Tibial artery (tissue), 4 donors: ENCODE results near the gene KIAA0586.

ENCODE experiments used
- DNase-seq, 2 donors: peaks; one replicate each; pipeline ENCODE4 v3.0.0-alpha.2; 2019
- H3K27ac ChIP-seq, 2 donors: fragments of 200-600 bp; sonication (generic) in 1 of 2; 1 replicate in 1 of 2; 2 replicates in 1 of 2; pipeline ENCODE4 v1.5.1; 2018 to 2019; ENCODE audit warnings: mild to moderate bottlenecking in 1 of 2
- H3K27me3 ChIP-seq, 2 donors: fragments of 200-600 bp; sonication (generic) in 1 of 2; one replicate each; pipeline versions ENCODE4 v1.5.1 to v1.6.0; 2016 to 2019
- H3K36me3 ChIP-seq, 3 donors: fragments of 200-600 bp; sonication (generic) in 2 of 3; one replicate each; pipeline ENCODE4 v1.5.1; 2016 to 2019; ENCODE audit warnings: mild to moderate bottlenecking in 2 of 3
- H3K4me1 ChIP-seq, 4 donors: fragments of 200-600 bp; sonication (generic) in 2 of 4; 1 replicate in 3 of 4; 2 replicates in 1 of 4; pipeline ENCODE4 v1.5.1; 2016 to 2019
- H3K4me3 ChIP-seq, 2 donors: fragments of 200-600 bp; sonication (generic) in 1 of 2; 1 replicate in 1 of 2; 2 replicates in 1 of 2; pipeline ENCODE4 v1.5.1; 2018 to 2019; ENCODE audit warnings: mild to moderate bottlenecking in 2 of 2
- H3K9me3 ChIP-seq, 3 donors: fragments of 200-600 bp; sonication (generic) in 1 of 3; one replicate each; pipeline ENCODE4 v1.5.1; 2016 to 2019
- CTCF ChIP-seq, 2 experiments: fragments of 200-600 bp in 1 of 2; fragments of 450-650 bp in 1 of 2; IDR thresholded peaks; one replicate each; pipeline ENCODE4 v1.5.1; 2017 to 2019; ENCODE audit warnings: antibody characterized with exemption in 2 of 2, mild to moderate bottlenecking in 1 of 2, moderate library complexity in 1 of 2
- intact Hi-C: fragments of 100-400 bp; cut with DNase I; formaldehyde crosslinking; loops from one replicate; pipeline ENCODE4 v1.15.0; 2023; ENCODE audit warnings: low total_unique reads

Gene KIAA0586

GRCh38 chr14:58547649-58548048, 120.1 kb downstream of the KIAA0586 start:
- Histone ChIP-seq H3K27me3 (no peaks in the 10 kb centered on the region), H3K9me3 (no peaks in the 10 kb centered on the region), H3K27ac (no peak overlapping the region), H3K36me3 (peaks cover 0 to 7% (median 0%) of the 10 kb centered on the region in 3 donors), H3K4me3 (no peak overlapping the region), H3K4me1 (no peaks in the 10 kb centered on the region)
- no peak for DNase-seq
- TF ChIP-seq CTCF (IDR thresholded peaks at IDR 0.05): no peak
- intact Hi-C loops: no loop called here

DNA sequence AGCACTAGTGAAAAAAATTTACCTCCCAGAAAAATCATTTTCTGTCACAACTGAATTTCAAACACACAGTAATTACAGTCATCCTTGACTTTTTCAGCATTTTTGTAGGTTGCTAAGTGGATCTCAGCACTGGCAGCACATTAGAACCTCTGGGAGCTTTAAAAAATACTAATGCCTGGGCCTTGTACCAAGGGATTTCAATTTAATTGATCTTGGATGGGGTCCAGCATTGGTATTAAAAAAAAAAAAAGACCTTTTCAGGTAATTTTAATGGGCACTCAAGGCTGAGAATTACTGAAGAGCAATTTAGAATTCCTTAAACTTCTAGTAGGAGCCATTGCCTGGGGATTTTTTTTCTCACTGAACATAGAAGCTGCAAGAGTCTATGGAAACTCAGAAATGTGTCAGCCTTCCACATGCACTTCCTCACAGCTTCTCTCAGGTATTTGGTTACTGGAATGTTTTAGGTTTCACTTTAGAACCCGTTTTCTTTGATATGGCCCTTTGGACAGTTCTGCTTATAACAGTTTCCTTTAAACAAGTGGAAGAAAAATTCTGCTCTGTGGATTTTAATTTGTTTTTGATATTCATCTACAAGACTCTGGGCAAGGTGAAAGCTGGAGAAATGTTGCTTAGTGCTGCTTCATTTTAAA, 121.7 kb downstream of the KIAA0586 start:
- Histone ChIP-seq H3K27ac (no peak overlapping the region), H3K36me3 (no peaks in the 10 kb centered on the region), H3K9me3 (no peaks in the 10 kb centered on the region), H3K27me3 (no peaks in the 10 kb centered on the region), H3K4me3 (no peak overlapping the region), H3K4me1 (no peaks in the 10 kb centered on the region)
- TF ChIP-seq CTCF (IDR thresholded peaks at IDR 0.05): no peak
- no peak for DNase-seq
- intact Hi-C loops: no loop called here

DNA sequence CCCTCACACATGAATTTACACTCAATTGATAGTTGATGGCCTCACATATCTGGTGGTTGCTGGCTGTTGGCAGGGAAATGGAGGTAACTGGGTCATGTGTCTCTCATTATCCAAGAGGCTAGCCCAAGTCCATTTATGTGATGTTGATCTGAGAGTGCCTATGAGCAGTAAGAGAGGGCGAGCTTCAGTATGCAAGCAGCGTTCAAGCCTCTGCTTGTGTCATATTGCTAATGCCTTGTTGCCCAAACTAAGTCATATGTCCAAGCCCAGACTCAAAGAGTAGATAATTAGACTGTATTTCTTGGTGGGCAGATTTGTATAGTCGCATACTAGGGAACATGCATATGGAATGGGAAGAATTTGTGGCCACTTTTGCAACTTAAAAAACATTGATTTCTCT, 126.4 kb downstream of the KIAA0586 start:
- no peak for DNase-seq
- Histone ChIP-seq H3K9me3 (no peaks in the 10 kb centered on the region), H3K36me3 (no peaks in the 10 kb centered on the region), H3K4me3 (no peak overlapping the region), H3K27me3 (no peaks in the 10 kb centered on the region), H3K27ac (no peak overlapping the region), H3K4me1 (no peaks in the 10 kb centered on the region)
- intact Hi-C loops: no loop called here
- TF ChIP-seq CTCF (IDR thresholded peaks at IDR 0.05): no peak

GRCh38 chr14:58555647-58556046, 128.1 kb downstream of the KIAA0586 start:
- intact Hi-C loops: no loop called here
- TF ChIP-seq CTCF (IDR thresholded peaks at IDR 0.05): no peak
- Histone ChIP-seq H3K4me3 (no peak overlapping the region), H3K36me3 (no peaks in the 10 kb centered on the region), H3K4me1 (no peaks in the 10 kb centered on the region), H3K27ac (no peak overlapping the region), H3K9me3 (no peaks in the 10 kb centered on the region), H3K27me3 (no peaks in the 10 kb centered on the region)
- DNase-seq: no peak

GRCh38 chr14:58557242-58557641, 129.7 kb downstream of the KIAA0586 start:
- DNase-seq: no peak
- Histone ChIP-seq H3K4me1 (no peaks in the 10 kb centered on the region), H3K27ac (no peak overlapping the region), H3K27me3 (no peaks in the 10 kb centered on the region), H3K9me3 (no peaks in the 10 kb centered on the region), H3K4me3 (no peak overlapping the region), H3K36me3 (no peaks in the 10 kb centered on the region)
- intact Hi-C loops: no loop called here
- TF ChIP-seq CTCF (IDR thresholded peaks at IDR 0.05): no peak

GRCh38 chr14:58560208-58560607, 132.7 kb downstream of the KIAA0586 start:
- H3K36me3 ChIP-seq: no peaks in the 10 kb centered on the region
- no peak for DNase-seq
- H3K4me3 ChIP-seq: no peak overlapping the region
- no peaks in the 10 kb centered on the region for H3K27me3 ChIP-seq
- no peak overlapping the region for H3K27ac ChIP-seq
- intact Hi-C loops: no loop called here
- H3K9me3 ChIP-seq: no peaks in the 10 kb centered on the region
- H3K4me1 ChIP-seq: no peaks in the 10 kb centered on the region
- TF ChIP-seq CTCF (IDR thresholded peaks at IDR 0.05): no peak
